HEK293 (cell line): ENCODE results near the gene SETD4.
"Not testable (repeated sequence)": the region's sequence is repeated elsewhere in the genome, so short reads cannot be mapped to it uniquely, and the experiment has no call there.

Experiments used
- CTCF ChIA-PET: fragments of 350-600 bp; formaldehyde crosslinking; extraction: SDS; loops from one replicate; lab custom pipeline; 2021; ENCODE audit warnings: antibody characterized with exemption; lab: Yijun Ruan, JAX
- POLR2A ChIA-PET: fragments of 300-600 bp; formaldehyde crosslinking; extraction: SDS; loops from one replicate; lab custom pipeline; 2020; ENCODE audit warnings: antibody characterized with exemption, inconsistent platforms; lab: Yijun Ruan, JAX
- H3K27ac ChIP-seq: fragments of 200-500 bp; sonication (Bioruptor generic); 2 replicates; pipeline ENCODE4 v1.5.1; 2014; ENCODE audit warnings: low read depth, low read length, control low read depth, inconsistent platforms; ENCODE audit errors: extremely low read depth
- H3K36me3 ChIP-seq, 2 experiments: fragments of 200-500 bp in 1 of 2; sonication (Bioruptor generic) in 1 of 2; 1 replicate in 1 of 2; 2 replicates in 1 of 2; pipeline ENCODE4 v1.5.1; 2014 to 2017; ENCODE audit warnings: inconsistent platforms in 2 of 2, low read length in 2 of 2; ENCODE audit not compliant: control insufficient read depth in 2 of 2, insufficient read depth in 1 of 2
- H3K4me1 ChIP-seq: fragments of 200-500 bp; sonication (Bioruptor generic); 2 replicates; pipeline ENCODE4 v1.5.1; 2014; ENCODE audit warnings: mild to moderate bottlenecking, low read length, inconsistent platforms; ENCODE audit not compliant: control insufficient read depth, insufficient read depth
- H3K4me3 ChIP-seq: 2 replicates; pipeline ENCODE4 v1.5.1; 2011; ENCODE audit warnings: low read depth, mild to moderate bottlenecking, control low read depth, low read length, moderate library complexity
- H3K9me3 ChIP-seq: fragments of 200-500 bp; sonication (Bioruptor generic); 2 replicates; pipeline ENCODE4 v1.5.1; 2014; ENCODE audit warnings: low read depth, low read length, inconsistent platforms; ENCODE audit not compliant: control insufficient read depth, insufficient read depth
- KLF7 ChIP-seq: fragments of 450-650 bp; formaldehyde crosslinking; IDR thresholded peaks from 2 replicates; pipeline ENCODE4 v1.5.1; 2016; ENCODE audit warnings: missing biosample characterization, missing genetic modification characterization, borderline replicate concordance
- OVOL3 ChIP-seq: fragments of 450-650 bp; formaldehyde crosslinking; IDR thresholded peaks from 2 replicates; pipeline ENCODE4 v1.5.1; 2016; ENCODE audit warnings: missing biosample characterization, missing genetic modification characterization
- SALL2 ChIP-seq: fragments of 450-650 bp; formaldehyde crosslinking; IDR thresholded peaks from 2 replicates; pipeline ENCODE4 v1.5.0; 2017; ENCODE audit warnings: missing biosample characterization, mild to moderate bottlenecking, missing genetic modification characterization, borderline replicate concordance
- SCRT2 ChIP-seq: fragments of 450-650 bp; formaldehyde crosslinking; IDR thresholded peaks from 2 replicates; pipeline ENCODE4 v1.5.1; 2016; ENCODE audit warnings: missing biosample characterization, missing genetic modification characterization
- ZBTB49 ChIP-seq: fragments of 450-650 bp; formaldehyde crosslinking; IDR thresholded peaks from 2 replicates; pipeline ENCODE4 v1.5.1; 2016; ENCODE audit warnings: missing biosample characterization, missing genetic modification characterization, low read depth
- ZBTB8A ChIP-seq: fragments of 450-650 bp; formaldehyde crosslinking; IDR thresholded peaks from 2 replicates; pipeline ENCODE4 v1.5.1; 2016; ENCODE audit warnings: missing biosample characterization, missing genetic modification characterization
- ZNF112 ChIP-seq: fragments of 450-650 bp; formaldehyde crosslinking; IDR thresholded peaks from 2 replicates; pipeline ENCODE4 v1.5.0; 2017; ENCODE audit warnings: missing biosample characterization, missing genetic modification characterization
- ZNF560 ChIP-seq: fragments of 450-650 bp; formaldehyde crosslinking; IDR thresholded peaks from 2 replicates; pipeline ENCODE4 v1.5.1; 2017; ENCODE audit warnings: missing biosample characterization, missing genetic modification characterization, borderline replicate concordance
- ZNF561 ChIP-seq: fragments of 450-650 bp; IDR thresholded peaks from 2 replicates; pipeline ENCODE4 v1.5.1; 2018; ENCODE audit warnings: missing biosample characterization, missing genetic modification characterization, borderline replicate concordance
- ZNF670 ChIP-seq: fragments of 450-650 bp; formaldehyde crosslinking; IDR thresholded peaks from 2 replicates; pipeline ENCODE4 v1.5.1; 2016; ENCODE audit warnings: missing biosample characterization, missing genetic modification characterization, low read depth
- ZNF692 ChIP-seq: fragments of 450-650 bp; formaldehyde crosslinking; IDR thresholded peaks from 2 replicates; pipeline ENCODE4 v1.5.1; 2016; ENCODE audit warnings: missing biosample characterization, missing genetic modification characterization
- ZNF776 ChIP-seq: fragments of 450-650 bp; formaldehyde crosslinking; IDR thresholded peaks from 2 replicates; pipeline ENCODE4 v1.5.0; 2017; ENCODE audit warnings: missing biosample characterization, missing genetic modification characterization, borderline replicate concordance
- ZNF830 ChIP-seq: fragments of 450-650 bp; IDR thresholded peaks from 2 replicates; pipeline ENCODE4 v1.5.0; 2018; ENCODE audit warnings: missing biosample characterization, missing genetic modification characterization, low read depth, mild to moderate bottlenecking, moderate library complexity

SETD4 gene

GRCh38 chr21:36075171-36075570, 14.8 kb upstream of the SETD4 start:
- peaks cover 8 to 28% of the 10 kb centered on the region in 2 experiments; a peak in 2 of 3 replicates for H3K36me3 ChIP-seq
- no peaks in the 10 kb centered on the region for H3K9me3 ChIP-seq
- H3K4me1 ChIP-seq = no peaks in the 10 kb centered on the region
- CTCF ChIA-PET = interaction anchor here (1.0 kb wide), 1 partner anchor 21 kb away, joined by 4 read pairs; no protein-coding TSS in a partner anchor
- no peak overlapping the region for H3K4me3 ChIP-seq
- POLR2A ChIA-PET = interaction anchor here (1.0 kb wide), 1 partner anchor 15 kb away, joined by 3 read pairs; no protein-coding TSS in a partner anchor
- H3K27ac ChIP-seq = no peak overlapping the region
- TF ChIP-seq OVOL3 (no peak), ZNF830 (tag by site-specific recombination) (no peak), KLF7 (tag by site-specific recombination) (no peak), ZNF112 (tag by site-specific recombination) (no peak), ZNF561 (no peak), ZNF560 (no peak), SALL2 (tag by site-specific recombination) (no peak), ZBTB49 (tag by site-specific recombination) (no peak), ZNF692 (no peak), ZNF776 (tag by site-specific recombination) (no peak), ZNF670 (no peak)

GRCh38 chr21:36073911-36074310, 13.6 kb upstream of the SETD4 start:
- peaks cover 8 to 28% of the 10 kb centered on the region in 2 experiments; a peak in 2 of 3 replicates for H3K36me3 ChIP-seq
- H3K4me3 ChIP-seq, H3K9me3 ChIP-seq, H3K27ac ChIP-seq, H3K4me1 ChIP-seq: not testable (repeated sequence)
- POLR2A ChIA-PET = interaction anchor here (1.7 kb wide), 1 partner anchor 14 kb away, joined by 9 read pairs; the partner anchor contains the start of gene SETD4
- CTCF ChIA-PET = interaction anchor here (0.9 to 1.5 kb wide), 3 partner anchors 11 to 31 kb away, joined by 3 to 4 read pairs (median 3); partner anchors contain the start of gene SETD4

- H3K36me3 ChIP-seq = peaks cover 8 to 28% of the 10 kb centered on the region in 2 experiments; a peak in 2 of 3 replicates
- H3K4me3 ChIP-seq = no peak overlapping the region
- H3K9me3 ChIP-seq = no peaks in the 10 kb centered on the region
- TF ChIP-seq SCRT2 (tag by site-specific recombination) (peak; percentile 65; the same call in 1 of the 2 replicates), ZBTB8A (tag by site-specific recombination) (no peak)
- ChIA-PET POLR2A (interaction anchor here (1.7 kb wide), 1 partner anchor 13 kb away, joined by 9 read pairs; the partner anchor contains the start of gene SETD4), CTCF (interaction anchor here (0.5 to 1.5 kb wide), 8 partner anchors 12 to 1999 kb away, joined by 3 to 6 read pairs (median 4); partner anchors contain the start of genes MRPS6, SETD4 and SLC5A3)
- no peaks in the 10 kb centered on the region for H3K4me1 ChIP-seq
- no peak overlapping the region for H3K27ac ChIP-seq
These were observed 12.9 kb upstream of the SETD4 start for GRCh38 chr21:36073181-36073580.
